DMS 273 treated with DMSO at 0.1 percent for 48 hours (cell line): ENCODE results near the gene LARP1B.
"Not testable (repeated sequence)": the region's sequence is repeated elsewhere in the genome, so short reads cannot be mapped to it uniquely, and the experiment has no call there.

Source experiments
- DNase-seq: peaks from one replicate; lab custom pipeline; 2025; lab: John Stamatoyannopoulos, UW

The LARP1B gene

DNA sequence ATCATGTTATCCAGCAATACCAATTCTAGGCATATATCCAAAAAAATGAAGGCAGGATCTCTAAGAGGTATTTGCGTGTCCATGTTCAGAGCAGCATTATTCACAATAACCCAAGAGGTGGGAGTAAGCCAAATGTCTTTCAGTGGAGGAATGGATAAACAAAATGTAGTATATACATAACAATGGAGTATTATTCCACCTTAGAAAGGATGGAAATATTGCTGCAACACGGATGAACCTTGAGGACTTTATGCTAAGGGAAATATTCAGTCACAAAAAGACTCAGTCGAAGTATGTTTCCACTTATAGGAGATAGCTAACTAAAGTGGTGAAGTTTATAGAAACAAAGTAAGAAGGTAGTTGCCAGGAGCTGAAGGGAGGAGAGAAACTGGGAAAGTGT, 74.3 kb downstream of the LARP1B start:
- DNase-seq: no peak

DNA sequence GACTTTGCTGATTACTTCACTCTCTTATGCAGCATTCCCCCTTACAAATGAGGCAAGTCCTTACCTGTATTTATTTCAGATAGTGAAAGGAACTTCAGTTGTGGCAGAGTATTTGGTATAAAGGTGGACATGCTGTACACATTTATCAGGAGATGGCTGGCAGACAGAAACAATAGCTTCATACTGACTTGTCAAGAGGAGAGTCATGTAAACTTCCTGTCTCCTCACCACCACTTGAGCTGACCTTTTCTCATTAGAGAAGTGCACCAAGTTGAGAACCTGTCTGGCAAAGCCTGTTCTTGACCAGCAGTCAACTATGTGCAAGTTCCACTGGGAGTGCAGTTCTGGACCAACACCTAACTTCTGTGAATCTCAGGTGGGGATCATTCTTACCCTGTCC, 80.8 kb downstream of the LARP1B start:
- DNase-seq: no peak

DNA sequence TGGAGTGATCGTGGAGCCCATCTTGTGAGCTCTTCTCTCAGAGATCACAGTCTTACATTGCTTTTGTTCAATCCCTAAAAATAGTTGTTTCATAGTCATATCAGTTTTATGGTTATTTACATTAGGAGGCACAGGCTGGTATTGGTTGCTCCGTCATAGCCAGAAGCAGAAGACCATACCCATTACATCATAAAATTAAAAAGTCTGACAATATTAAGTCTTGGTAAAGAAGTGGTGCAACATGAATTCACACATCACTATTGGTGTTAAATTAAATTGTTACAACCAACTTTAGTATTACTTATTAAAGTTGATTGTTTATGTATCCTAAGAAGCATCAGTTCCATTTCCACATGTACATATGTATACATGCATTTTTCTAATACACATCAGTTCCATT, 84.6 kb downstream of the LARP1B start:
- no peak for DNase-seq

DNA sequence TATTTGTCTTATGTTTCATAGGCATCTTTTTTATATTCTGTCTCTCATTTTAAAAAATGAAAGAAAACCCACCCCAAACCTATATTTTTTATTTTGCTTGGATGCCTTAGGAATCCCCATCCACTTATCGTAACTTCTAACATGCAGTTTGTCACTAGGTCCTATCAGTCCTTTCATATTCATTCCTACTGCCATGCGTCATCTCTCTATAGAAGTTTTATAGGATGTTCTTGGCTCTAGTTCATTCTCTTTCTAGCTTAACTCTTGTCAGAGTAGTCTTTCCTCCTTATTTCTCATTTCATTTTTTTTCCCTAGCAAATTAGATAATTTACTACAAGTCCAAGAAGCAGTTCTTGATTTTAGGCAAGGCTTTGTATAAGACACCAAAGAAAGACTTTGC, 92.7 kb downstream of the LARP1B start:
- DNase-seq: no peak

DNA sequence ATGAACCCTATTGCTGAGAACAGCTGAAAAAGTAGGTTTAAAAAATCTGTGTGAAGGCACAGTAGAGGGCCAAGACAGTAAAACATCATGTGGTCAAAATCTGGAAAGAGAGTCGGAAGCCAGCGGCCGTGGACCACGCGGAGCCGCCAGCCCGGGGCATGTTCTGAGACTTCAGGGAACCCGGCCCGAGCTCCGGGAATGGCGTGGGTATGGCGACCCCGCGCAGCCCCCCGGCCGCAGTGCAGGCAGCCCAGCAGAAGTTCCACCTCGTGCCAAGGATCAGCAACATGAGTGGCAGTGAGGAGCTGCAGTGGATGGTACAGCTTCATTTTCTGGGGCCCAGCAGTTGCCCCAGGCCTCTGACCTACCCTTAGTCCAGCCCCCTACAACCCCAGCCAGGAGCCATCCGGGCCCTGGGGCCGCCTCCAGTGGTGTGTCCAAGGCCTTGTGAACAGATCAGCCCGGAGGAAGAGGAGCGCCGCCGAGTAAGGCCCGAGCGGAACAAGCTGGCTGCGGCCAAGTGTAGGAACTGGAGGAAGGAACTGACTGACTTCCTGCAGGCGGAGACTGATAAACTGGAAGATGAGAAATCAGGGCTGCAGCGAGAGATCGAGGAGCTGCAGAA, 94.2 kb downstream of the LARP1B start:
- no peak for DNase-seq

DNA sequence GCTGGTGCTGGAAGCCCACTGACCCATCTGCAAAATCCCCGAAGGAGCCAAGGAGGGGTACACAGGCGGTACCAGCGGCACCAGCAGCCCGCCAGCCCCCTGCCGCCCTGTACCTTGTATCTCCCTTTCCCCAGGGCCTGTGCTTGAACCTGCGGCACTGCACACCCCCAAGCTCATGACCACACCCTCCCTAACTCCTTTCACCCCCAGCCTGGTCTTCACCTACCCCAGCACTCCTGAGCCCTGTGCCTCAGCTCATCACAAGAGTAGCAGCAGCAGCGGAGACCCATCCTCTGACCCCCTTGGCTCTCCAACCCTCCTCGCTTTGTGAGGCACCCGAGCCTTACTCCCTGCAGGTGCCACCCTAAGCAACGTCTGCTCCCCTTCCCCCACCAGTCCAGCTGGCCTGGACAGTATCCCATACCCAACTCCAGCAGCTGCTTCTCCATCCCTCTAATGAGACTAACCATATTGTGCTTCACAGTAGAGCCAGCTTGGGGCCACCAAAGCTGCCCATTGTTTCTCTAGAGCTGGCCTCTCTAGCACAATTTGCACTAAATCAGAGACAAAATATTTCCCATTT, 94.9 kb downstream of the LARP1B start:
- DNase-seq: no peak

DNA sequence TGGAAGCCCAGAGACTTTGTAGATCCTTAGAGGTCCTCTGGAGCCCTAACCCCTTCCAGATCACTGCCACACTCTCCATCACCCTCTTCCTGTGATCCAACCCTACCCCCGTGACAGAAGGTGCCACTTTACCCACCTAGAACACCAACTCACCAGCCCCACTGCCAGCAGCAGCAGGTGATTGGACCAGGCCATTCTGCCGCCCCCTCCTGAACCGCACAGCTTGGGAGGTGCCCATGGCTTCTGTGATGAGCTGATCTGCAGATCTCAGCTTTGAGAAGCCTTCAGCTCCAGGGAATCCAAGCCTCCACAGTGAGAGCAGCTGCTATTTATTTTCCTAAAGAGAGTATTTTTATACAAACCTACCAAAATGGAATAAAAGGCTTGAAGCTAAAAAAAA, 95.4 kb downstream of the LARP1B start:
- not testable (repeated sequence) for DNase-seq

DNA sequence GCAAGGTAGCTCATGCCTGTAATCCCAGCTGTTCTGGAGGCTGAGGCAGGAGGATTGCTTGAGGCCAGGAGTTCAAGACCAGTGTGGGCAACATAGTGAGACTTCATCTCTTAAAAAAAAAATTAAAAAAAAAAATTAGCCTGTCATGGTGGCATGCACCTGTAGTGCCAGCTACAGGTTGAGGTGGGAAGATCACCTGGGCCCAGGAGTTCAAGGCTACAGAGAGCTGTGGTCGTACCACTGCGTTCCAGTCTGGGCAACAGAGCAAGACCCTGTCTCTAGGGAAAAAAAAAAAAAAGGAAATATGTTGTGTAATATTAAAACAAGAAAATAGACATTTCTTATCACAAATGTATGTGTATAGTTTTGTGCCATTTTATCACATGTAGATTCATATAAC, 97.8 kb downstream of the LARP1B start:
- DNase-seq: no peak

DNA sequence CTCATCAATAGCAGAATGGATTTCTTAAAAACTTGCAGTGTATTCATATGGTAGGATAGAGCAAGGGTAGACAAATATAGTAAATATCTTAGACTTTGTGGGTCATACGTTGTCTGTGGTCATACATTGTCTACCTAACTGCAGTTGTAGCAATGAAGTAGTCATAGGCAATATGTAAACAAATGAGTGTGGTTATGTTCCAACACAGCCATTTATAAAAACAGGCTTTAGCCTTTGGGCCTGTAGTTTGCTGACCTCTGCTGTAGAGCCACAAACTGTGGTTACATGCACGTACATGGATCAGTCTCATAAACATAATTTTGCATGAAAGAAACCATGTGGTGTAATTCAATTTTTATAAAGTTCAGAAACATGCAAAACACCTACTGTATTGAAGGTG, 98.9 kb downstream of the LARP1B start:
- no peak for DNase-seq

DNA sequence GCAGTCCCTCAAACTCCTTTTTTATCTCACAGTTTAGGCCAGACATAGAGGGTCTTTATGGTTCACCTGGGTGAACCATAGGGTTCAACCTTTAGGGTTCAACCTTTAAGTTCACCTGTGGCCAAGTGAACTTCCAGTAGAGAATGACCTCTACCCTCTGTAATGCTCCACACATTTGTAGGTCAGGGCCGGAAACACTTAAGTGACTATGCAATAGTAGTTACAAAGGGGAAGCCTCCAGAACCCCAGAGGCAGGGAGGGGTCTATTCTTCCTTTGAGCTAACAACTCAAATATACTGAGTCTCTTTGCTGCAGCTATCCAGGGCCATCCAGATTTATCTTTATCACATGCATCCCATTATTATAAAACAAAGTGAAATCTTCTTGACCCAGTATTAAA, 100.0 kb downstream of the LARP1B start:
- DNase-seq: no peak

DNA sequence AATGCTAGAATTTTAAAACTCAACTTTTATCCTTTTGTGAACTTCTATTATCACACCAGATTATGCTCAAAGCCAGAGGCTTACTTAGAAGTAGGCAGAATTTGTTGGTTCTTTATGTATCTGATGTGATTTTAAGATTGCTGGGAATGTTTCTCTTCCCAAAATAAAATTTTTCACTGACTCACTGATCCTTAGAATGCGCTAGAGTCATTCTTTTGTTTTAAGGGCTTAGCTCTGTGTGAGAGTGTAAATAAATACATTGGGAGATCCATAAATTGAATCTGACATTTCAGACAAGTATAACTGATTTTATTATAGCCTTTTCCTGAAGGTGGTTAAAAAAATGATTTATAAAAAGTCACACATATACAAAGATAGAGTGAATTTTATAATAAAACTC, 101.3 kb downstream of the LARP1B start:
- DNase-seq: no peak

DNA sequence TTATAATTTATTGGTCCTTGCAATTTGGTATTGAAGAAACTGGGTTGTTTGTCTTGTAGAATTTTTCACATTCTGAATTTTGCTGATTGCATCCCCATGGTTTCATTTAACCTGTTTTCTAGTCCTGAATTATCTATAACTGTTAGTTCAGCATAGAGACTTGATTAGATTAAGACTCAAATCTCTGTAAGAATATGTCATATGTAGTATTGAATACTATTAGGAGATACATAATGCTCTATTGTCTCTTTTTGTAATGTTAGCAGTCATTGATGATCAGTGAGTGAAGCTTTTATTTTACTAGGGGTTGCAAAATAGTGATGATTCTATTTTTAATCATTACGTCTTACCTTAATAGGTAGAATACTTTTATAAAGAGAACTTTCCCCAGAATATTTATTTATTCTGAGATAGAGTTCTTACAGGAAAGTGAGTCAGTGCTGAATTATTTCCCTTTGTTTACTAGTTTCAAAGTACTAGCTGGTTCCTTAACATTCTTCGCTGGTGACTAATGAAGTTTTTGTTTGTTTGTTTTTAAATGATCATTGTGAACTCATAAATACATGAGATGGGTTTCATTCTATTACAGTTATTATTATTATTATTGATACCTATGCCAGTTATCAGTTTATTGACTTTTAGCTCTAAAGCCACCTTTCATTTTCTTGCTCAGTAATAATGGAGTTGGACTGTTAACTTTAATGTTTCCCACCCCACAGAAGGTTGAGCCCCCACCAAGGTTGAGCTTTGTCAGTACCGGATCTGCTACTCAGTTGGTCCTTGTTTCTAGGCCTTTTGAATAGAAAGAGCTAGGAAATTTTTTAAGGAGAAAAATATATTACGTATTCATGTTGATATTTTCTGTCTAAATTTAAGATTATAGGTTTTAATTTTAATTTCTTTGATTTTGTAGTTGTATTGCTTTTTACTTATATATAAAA, 102.3 kb downstream of the LARP1B start:
- no peak for DNase-seq

DNA sequence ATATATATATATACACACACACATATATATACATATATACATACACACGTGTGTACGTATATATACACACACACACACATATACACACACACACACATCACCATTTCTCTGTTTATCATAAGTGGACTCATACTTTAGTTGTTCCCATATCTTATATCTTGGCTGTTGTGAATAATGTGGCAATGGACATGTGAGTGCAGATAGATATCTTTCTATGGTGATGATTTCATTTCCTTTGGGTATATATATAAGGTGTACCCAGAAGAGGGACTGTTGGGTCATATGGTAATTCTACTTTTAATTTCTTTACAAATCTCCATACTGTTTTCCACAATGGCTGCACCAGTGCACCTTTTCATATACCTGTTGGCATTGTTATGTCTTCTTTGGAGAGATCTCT, 105.9 kb downstream of the LARP1B start:
- DNase-seq: no peak

DNA sequence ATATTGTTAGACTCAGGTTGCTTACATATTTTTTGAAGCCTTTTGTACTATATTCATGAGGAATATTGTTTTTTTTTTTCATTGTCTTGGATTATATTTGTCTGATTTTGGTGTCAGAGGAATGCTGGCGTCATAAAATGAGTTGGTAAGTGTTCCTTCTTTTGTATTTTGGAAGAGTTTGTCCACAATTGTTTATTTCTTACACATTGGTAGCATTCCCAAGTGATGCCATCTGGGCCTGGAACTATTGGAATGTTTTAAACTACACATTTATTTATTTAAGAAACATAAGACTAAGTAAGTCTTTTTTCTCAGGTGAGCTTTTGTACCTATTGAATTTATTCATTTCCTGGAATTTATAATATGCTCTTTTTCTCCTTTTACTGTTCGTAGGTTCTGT, 107.6 kb downstream of the LARP1B start:
- no peak for DNase-seq

DNA sequence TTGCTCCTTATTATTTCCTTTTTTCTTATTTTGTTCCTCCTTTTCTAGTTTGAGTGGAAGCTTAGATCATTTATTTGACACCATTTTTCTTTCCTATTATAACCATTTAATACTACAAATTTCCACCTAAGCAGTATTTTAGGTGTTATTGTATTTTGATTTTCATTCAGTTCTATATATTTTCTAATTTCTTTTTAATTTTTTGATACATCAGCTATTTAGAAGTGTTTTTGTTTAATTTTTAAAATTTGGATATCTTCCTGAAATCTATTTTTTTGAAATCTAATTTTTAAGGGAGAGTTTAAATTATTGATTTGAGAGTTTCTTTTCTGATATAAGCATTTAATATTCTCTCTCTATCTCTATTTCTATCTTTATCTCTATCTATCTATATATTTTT, 108.1 kb downstream of the LARP1B start:
- DNase-seq: no peak

DNA sequence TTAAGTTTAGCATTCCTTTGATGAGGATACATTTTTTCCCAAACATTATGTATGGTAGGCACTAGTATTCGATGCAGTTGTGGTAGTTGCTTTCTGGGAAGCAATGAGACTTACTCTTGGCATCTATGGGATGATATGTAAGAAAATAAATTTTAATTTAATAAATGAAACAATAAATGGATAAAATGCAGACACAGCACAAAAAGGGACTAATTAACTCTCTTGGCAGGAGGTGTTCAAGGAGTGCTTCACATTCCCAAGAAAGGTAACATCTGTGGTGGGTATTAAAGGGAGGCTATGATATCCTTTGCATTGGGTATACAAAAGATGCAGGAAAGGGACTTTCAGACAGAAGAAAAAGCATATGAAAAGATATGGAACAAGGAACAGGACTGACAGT, 115.5 kb downstream of the LARP1B start:
- DNase-seq: no peak

DNA sequence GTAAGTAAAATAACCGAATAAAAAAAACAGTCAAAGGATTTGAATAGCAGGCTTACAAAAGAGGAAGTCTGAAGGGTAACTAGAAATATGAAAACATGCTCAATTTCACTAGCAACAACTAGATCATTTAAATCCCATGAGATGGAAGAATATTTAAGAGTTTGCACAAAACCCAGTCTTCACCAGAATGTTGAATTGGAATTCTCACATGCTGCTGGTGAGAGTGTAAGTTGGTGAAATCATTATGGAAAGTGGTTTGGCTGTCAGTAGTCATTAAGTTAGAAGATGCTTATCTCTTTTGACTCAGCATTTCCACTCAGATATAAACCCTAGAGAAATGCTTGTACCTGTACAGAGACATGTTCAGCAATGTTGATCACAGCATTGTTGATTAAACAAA, 116.4 kb downstream of the LARP1B start:
- no peak for DNase-seq

DNA sequence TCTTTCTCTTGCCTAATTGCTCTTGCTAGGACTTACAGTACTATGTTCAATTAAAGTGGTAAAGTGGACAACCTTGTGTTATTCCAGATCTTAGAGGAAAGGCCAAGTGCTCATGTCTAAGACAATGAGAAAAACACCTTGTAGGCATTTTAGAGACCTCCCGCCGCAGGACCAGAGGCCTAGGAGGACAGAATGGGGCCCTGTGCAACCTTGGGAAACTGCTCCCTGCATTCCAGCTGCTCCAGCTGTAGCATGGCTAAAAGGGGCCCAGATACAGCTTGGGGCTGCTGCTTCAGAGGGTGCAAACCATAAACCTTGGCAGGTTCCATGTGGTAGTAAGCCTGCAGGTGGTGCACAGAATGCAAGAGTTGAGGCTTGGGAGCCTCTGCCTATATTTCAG, 125.5 kb downstream of the LARP1B start:
- DNase-seq: no peak

DNA sequence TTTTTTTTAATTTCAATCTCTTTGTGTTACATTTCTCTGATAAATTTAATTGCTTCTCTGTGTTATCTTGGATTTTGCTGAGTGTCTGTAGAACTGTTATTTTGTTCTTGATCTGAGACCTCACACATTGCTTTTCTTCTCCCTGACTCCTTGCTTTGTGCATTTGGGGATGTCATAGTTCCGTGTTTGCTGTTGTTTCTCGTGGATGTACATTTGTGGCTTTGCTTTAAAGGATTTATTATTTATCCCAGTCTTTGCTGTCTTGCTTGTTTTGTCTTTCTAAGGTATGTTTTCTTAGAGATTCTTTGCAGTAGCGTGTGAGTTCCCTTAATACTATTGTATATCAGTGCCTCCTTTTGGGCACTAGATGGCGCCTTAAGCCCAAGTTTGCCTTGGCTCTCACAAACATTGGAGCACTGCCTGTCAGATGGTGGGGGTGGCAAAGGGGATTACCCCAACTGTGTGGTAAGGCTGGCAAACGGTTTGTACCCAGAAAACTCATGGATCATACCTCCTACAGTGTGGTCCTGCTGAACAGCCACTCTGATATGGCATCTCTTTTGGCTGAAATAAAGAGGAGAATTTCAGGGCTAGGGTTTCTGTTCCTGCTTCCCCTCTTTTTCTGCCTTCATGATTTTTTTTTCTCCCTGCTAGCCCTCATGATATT, 130.1 kb downstream of the LARP1B start:
- peak; percentile 29 for DNase-seq

DNA sequence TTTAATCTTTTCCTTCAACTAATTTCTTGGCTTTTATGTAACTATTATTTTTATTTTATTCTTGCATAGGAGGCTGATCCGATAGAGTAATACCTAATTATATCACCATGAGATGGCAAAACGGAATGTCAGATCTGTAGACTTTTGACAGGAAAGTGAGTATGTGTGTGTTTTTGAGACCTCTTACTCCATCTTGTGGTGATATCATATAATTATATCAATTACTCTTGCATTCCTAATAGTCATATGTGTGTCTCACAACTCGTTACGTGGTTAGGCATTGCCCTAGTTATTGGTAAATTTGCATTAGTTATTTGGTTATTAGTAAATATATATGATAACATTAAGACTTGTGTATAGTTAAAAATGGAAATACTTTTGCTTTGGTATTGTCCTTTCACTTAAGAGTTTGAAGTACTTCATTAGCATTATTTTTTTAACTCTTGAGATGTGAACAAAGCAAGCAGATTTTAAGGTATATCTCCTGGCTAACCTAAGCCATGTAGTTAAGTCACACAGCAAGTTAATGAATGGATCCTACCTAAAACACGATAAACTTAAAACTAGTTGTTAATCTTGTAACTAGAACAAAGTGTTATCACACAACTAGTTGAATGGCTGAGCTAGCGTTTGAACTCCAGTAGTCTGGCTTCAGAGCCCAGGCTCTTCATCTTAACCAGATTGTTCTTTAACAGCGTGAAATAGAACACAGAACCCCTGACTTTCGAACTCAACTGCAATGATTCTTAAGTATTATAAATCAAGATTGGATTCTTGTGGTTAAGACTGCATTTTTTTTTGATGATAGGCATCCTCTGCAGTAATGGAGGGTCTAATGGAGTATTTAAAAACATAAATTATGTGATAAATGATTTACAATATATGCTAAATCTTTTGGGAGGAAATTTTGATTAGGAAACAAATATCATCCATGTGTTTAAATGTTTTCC, 159.4 kb downstream of the LARP1B start:
- peak; percentile 32 for DNase-seq

DNA sequence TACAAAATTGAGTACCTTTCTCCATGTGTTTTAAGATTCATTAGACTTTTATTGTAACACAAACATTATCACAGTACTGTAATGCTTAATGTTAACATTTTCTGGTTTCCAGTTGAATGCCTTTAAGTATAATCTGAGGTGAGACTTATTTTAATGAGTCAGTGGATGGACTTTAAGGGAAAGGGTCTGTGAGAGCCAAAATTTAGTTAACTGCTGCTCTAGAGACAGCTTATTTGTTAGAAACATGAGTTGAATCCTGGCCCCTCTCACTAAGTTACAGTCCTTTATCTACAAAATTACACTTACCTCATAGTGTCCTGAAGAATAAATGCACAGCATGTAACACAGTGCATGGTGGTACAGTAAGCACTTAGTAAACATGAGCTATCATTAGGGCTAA, 160.5 kb downstream of the LARP1B start:
- no peak for DNase-seq

DNA sequence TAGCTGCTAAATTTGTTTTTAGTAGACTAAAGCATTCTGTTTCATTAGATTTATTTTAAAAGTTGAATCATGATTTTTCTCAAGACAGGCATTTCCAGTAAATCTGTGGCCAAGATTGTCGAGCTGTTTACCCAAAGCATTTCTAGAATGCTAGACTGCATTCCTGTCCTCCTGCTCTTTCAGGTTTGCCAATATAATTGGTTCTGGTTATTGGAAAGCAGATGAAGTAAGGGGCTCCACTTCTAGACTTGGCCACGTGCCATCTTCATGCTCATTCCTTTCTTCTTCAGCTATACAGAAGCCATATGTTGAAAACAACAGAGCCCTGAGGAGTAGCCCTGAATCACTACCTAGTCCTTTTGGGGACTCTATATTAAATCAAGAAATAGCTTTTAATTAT, 164.0 kb downstream of the LARP1B start:
- peak; percentile 67 for DNase-seq
